LNCaP clone FGC (cell line): ENCODE measurements around the gene CCDC73.

Source experiments
- DNase-seq: peaks from one replicate; pipeline ENCODE4 v3.0.0-alpha.2; 2011; ENCODE audit warnings: low read depth
- H3K4me3 ChIP-seq: 2 replicates; pipeline ENCODE4 v1.5.1; 2011; ENCODE audit warnings: mild to moderate bottlenecking, low read depth, low read length, control low read depth
- TF ChIP-seq, protein P1 (sequence below): IDR thresholded peaks from 2 replicates; pipeline ENCODE4 v1.5.1; 2012; ENCODE audit warnings: mild to moderate bottlenecking; ENCODE audit not compliant: control insufficient read depth, insufficient read depth; ENCODE audit errors: extremely low read depth

Gene CCDC73

DNA sequence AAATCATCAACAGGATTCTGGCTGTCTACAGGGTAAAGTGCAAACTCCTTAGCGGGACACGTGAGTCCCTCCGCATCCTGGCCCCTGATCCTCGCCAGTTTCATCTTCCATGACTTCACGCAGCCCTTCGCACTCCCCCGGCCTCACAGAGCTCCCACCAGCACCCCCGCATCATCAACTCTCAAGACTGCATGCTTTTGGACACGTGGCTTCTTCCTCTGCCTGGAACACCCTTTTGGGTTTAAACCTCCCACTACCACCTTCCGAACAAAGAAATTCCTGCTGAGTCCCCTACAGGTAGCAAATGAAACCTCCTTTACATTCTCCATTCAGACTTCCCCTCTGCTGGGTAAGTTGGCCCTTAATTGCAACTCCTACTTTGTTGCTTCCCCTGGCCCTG is 223.4 kb downstream of the CCDC73 start:
- DNase-seq, result no peak
- TF ChIP-seq, protein P1, sequence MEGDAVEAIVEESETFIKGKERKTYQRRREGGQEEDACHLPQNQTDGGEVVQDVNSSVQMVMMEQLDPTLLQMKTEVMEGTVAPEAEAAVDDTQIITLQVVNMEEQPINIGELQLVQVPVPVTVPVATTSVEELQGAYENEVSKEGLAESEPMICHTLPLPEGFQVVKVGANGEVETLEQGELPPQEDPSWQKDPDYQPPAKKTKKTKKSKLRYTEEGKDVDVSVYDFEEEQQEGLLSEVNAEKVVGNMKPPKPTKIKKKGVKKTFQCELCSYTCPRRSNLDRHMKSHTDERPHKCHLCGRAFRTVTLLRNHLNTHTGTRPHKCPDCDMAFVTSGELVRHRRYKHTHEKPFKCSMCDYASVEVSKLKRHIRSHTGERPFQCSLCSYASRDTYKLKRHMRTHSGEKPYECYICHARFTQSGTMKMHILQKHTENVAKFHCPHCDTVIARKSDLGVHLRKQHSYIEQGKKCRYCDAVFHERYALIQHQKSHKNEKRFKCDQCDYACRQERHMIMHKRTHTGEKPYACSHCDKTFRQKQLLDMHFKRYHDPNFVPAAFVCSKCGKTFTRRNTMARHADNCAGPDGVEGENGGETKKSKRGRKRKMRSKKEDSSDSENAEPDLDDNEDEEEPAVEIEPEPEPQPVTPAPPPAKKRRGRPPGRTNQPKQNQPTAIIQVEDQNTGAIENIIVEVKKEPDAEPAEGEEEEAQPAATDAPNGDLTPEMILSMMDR, result no peak
- no peak overlapping the region for H3K4me3 ChIP-seq

DNA sequence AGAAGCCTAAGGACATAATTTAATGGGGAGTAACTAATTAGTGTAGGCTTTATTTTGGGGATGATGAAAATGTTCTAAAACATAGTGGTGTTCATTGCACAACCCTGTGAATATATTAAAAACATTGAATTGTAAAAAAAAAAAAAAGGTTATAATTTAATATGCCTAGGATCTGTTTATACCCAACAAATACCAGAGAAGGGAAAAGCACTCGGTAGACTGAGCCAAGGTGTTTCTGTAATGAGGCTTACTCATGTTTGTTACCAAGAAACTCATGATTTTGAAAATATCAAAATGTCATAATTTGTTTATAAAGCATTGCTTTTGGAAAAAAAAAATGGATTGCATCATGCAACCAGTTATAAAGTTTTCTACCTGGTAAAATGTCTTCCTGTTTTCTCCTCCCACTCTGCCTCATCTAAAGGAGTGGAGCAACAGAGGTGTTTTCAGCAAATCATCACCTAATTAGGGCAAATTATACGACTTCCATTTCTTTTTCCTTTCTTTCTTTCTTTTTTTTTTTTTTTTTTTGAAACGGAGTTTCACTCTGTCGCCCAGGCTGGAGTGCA is 225.1 kb downstream of the CCDC73 start:
- no peak for DNase-seq
- TF ChIP-seq, protein P1, result no peak
- H3K4me3 ChIP-seq, result no peak overlapping the region

DNA sequence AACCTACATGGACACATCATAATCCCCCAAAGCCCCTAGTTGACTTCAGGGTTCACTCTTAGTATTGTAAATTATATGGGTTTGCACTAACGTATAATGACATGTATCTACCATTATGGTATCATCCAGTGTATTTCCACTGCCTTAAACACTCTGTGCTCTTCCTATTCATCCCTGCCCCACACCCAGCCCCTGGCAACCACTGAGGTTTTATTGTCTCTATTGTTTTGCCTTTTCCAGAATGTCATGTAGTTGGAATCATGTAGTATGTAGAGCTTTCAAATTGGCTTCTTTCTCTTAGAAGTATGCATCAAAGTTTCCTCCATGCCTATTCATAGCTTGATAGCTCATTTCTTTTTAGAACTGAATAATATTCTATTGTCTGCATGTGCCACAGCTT is 227.3 kb downstream of the CCDC73 start:
- TF ChIP-seq, protein P1, result no peak
- no peak for DNase-seq
- no peak overlapping the region for H3K4me3 ChIP-seq

DNA sequence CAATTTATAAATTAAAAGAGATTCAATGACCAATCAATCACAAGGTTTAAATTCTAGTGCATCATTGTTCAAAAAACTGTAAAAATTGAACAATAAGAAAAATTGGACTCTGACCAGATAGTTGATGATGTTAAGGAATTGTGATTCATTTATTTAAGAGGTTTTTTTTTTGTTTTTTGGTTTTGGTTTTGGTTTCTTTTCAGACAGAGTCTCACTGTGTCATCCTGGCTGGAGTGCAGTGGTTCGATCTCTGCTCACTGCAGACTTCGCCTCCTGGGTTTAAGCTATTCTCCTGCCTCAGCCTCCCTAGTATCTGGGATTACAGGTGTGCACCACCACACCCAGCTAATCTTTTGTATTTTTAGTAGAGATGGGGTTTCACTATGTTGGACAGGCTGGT is 227.9 kb downstream of the CCDC73 start:
- TF ChIP-seq, protein P1, result no peak
- H3K4me3 ChIP-seq, result no peak overlapping the region
- DNase-seq, result no peak

DNA sequence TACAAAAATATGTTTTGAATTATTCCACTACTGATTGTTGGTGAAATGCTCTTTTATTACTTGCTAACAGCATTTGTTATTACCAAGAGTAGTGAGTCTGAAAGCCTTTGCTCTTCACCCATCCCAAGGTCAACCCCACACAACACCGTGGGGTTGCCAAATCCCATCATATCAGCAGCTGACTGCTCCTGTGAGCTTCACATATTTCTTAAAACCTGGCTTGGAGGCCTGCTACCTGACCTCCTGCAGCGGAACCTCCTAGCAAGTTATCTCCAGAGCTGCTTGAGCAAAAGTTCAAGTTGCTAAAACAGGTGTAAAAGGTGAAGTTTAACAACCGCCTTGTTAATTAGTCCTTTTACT is 230.9 kb downstream of the CCDC73 start:
- DNase-seq, result no peak
- no peak overlapping the region for H3K4me3 ChIP-seq
- TF ChIP-seq, protein P1, result no peak

DNA sequence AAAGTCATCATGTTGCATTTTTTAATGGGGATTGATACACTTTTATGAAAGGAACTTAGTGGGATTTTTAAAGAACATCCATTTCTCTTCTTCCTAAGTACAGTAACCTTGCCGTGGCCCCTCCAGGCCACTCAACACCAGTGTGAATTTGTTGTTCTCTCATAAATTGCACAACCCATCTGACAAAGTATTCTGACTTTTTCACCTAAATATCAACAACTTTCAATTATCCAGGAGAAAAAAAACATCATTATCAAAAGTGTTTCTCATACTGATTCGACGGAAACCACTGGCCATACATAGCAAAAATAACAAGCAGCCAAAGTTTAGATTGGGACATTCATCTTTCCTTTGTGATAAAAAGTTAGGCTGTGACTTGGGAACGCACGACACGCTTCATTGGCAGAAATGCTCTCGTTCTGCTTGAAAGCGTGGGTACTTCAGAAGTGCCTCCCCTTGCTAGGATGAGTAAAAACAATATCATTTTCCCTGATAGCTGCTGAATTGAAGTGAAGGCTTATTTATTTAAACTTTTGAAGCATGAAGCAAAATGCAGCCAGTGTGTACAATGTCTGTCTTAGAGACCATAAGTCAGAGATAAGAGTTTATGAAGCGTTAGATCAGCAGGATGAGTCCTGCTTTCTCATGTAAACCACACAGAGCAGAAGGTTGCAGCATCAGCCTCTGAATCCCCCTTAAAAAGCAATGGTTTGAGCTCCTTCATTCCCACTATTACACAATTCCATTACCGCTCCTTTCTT is 231.4 kb downstream of the CCDC73 start:
- DNase-seq, result no peak
- no peak overlapping the region for H3K4me3 ChIP-seq
- TF ChIP-seq, protein P1, result no peak

DNA sequence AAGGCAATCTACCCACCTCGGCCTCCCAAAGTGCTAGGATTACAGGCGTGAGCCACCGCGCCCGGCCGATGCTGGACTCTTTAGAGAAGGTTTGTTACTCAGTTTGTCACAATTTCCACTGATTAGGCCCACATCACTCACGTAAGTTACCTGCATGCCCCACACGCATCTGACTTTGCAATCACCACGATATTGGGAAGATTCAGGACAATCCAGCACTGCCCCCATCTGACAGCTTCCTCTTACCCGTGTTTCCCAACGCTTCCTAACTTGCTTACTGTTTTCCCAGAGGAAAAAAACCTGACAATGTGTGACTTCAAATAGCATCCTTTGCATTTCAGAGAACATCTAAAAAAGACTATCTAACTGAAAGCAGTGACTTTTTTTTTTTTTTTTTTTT is 232.6 kb downstream of the CCDC73 start:
- DNase-seq, result no peak
- H3K4me3 ChIP-seq, result no peak overlapping the region
- TF ChIP-seq, protein P1, result peak; percentile 38; the same call in 1 of the 2 replicates
